Keratinocyte (primary cell): ENCODE data around the gene GPR160.

Experiments used
- CTCF ChIP-seq, 3 experiments: IDR thresholded peaks in 1 of 3; conservative IDR thresholded peaks in 1 of 3; optimal IDR thresholded peaks in 1 of 3; 2 replicates in 2 of 3; 3 replicates in 1 of 3; pipeline versions ENCODE3 to v1.5.1; 2011; ENCODE audit warnings: low read length in 3 of 3, mild to moderate bottlenecking in 3 of 3, moderate library complexity in 2 of 3, control low read depth in 1 of 3, inconsistent platforms in 1 of 3; ENCODE audit not compliant: insufficient read depth in 2 of 3; ENCODE audit errors: extremely low read depth in 1 of 3
- EZH2 ChIP-seq: IDR thresholded peaks from one replicate; pipeline ENCODE4 v1.6.1; 2012; ENCODE audit warnings: inconsistent platforms, mild to moderate bottlenecking, low read length, moderate library complexity

- TF ChIP-seq CTCF (optimal IDR thresholded peaks at IDR 0.05 in 1 of 3, IDR thresholded peaks at IDR 0.05 in 1 of 3, conservative IDR thresholded peaks at IDR 0.05 in 1 of 3; ENCODE audit: extremely low read depth in 1 of 3, insufficient read depth in 2 of 3, low read length in 3 of 3): no peak
- TF ChIP-seq EZH2: no peak
Measured at GRCh38 chr3:169992156-169992555, 45.6 kb upstream of the GPR160 start.
